IMR-90 (cell line): Measurements from ENCODE around the gene NCR2. TPM values are rescaled to one million over a fixed set of nuclear protein-coding genes. Genes with fewer than 3 reads are reported as not detected.

ENCODE experiments used
- ATAC-seq: fragments of 200-7000 bp; cut with Tn5 transposase; 2 replicates; pipeline ENCODE4 v1.9.1; 2020; ENCODE audit warnings: low read depth, mild to moderate bottlenecking, moderate library complexity
- BruUV-seq: library from RNA; stranded (reverse); fragments of 400-500 nt; replicated peaks from 2 replicates; lab custom pipeline; 2021; lab: Mats Ljungman, UMichigan
- CTCF ChIA-PET: fragments of 300-600 bp; formaldehyde crosslinking; extraction: SDS; loops from one replicate; lab custom pipeline; 2021; ENCODE audit warnings: antibody characterized with exemption; lab: Yijun Ruan, JAX
- POLR2A ChIA-PET: fragments of 300-600 bp; sonication (Branson Sonifier 250); formaldehyde crosslinking; loops from one replicate; lab custom pipeline; 2022; ENCODE audit warnings: antibody characterized with exemption; ENCODE audit not compliant: unreplicated experiment; lab: Charles Lee
- DNase-seq: peaks from one replicate; pipeline ENCODE4 v3.0.0; 2013
- H2AFZ ChIP-seq: replicated peaks from 2 replicates; pipeline ENCODE3; 2013; ENCODE audit warnings: low read length, mild to moderate bottlenecking; ENCODE audit not compliant: poor library complexity
- H2AK5ac ChIP-seq: 2 replicates; pipeline ENCODE4 v1.6.1; 2013; ENCODE audit warnings: low read depth, low read length, inconsistent platforms
- H2AK9ac ChIP-seq: replicated peaks from 2 replicates; pipeline ENCODE3; 2013; ENCODE audit warnings: mild to moderate bottlenecking, low read depth, low read length, moderate library complexity; ENCODE audit not compliant: poor library complexity
- H2BK120ac ChIP-seq: 2 replicates; pipeline ENCODE4 v1.6.1; 2013; ENCODE audit warnings: low read depth, low read length, inconsistent platforms
- H2BK15ac ChIP-seq: 3 replicates; pipeline ENCODE4 v1.6.1; 2013; ENCODE audit warnings: low read depth, low read length, inconsistent platforms
- H2BK20ac ChIP-seq: 2 replicates; pipeline ENCODE4 v1.6.1; 2013; ENCODE audit warnings: low read depth, mild to moderate bottlenecking, inconsistent platforms, low read length, moderate library complexity
- H2BK5ac ChIP-seq: 2 replicates; pipeline ENCODE4 v1.6.1; 2013; ENCODE audit warnings: mild to moderate bottlenecking, low read depth, low read length, inconsistent platforms; ENCODE audit not compliant: poor library complexity, severe bottlenecking
- H3K14ac ChIP-seq: replicated peaks from 2 replicates; pipeline ENCODE4 v1.6.1; 2013; ENCODE audit warnings: low read depth, low read length, inconsistent platforms
- H3K18ac ChIP-seq: 2 replicates; pipeline ENCODE4 v1.6.1; 2013; ENCODE audit warnings: low read depth, low read length, control low read depth
- H3K23ac ChIP-seq: 2 replicates; pipeline ENCODE4 v1.6.1; 2013; ENCODE audit warnings: low read depth, low read length, inconsistent platforms
- H3K27ac ChIP-seq: 2 replicates; pipeline ENCODE4 v1.5.1; 2013; ENCODE audit warnings: mild to moderate bottlenecking, control low read depth, low read length; ENCODE audit not compliant: insufficient read depth
- H3K27me3 ChIP-seq: 2 replicates; pipeline ENCODE4 v1.6.1; 2013; ENCODE audit warnings: low read length; ENCODE audit not compliant: control insufficient read depth, insufficient read depth
- H3K36me3 ChIP-seq: 2 replicates; pipeline ENCODE4 v1.6.1; 2013; ENCODE audit warnings: low read length, mixed read lengths; ENCODE audit not compliant: control insufficient read depth, insufficient read depth
- H3K4ac ChIP-seq: 2 replicates; pipeline ENCODE4 v1.6.1; 2013; ENCODE audit warnings: low read depth, low read length, inconsistent platforms
- H3K4me1 ChIP-seq: 2 replicates; pipeline ENCODE4 v1.6.1; 2013; ENCODE audit warnings: low read length, mixed read lengths; ENCODE audit not compliant: control insufficient read depth, insufficient read depth
- H3K4me2 ChIP-seq: 2 replicates; pipeline ENCODE4 v1.6.1; 2013; ENCODE audit warnings: low read depth, mild to moderate bottlenecking, control low read depth, low read length, moderate library complexity
- H3K4me3 ChIP-seq: 2 replicates; pipeline ENCODE4 v1.5.1; 2013; ENCODE audit warnings: low read depth, mild to moderate bottlenecking, control low read depth, low read length, moderate library complexity; ENCODE audit not compliant: insufficient read depth
- H3K56ac ChIP-seq: 2 replicates; pipeline ENCODE4 v1.6.1; 2013; ENCODE audit warnings: low read length, inconsistent platforms; ENCODE audit not compliant: insufficient read depth; ENCODE audit errors: extremely low read depth
- H3K79me1 ChIP-seq, 2 experiments: 2 replicates each; pipeline ENCODE4 v1.6.1; 2013; ENCODE audit warnings: low read length in 2 of 2, inconsistent platforms in 1 of 2, low read depth in 1 of 2
- H3K9ac ChIP-seq: 2 replicates; pipeline ENCODE4 v1.6.1; 2013; ENCODE audit warnings: low read depth, low read length, control low read depth
- H3K9me1 ChIP-seq: 2 replicates; pipeline ENCODE4 v1.6.1; 2013; ENCODE audit warnings: low read length, inconsistent platforms; ENCODE audit not compliant: insufficient read depth
- H3K9me3 ChIP-seq: 2 replicates; pipeline ENCODE4 v1.6.1; 2013; ENCODE audit warnings: low read length; ENCODE audit not compliant: control insufficient read depth, insufficient read depth
- H4K20me1 ChIP-seq: 2 replicates; pipeline ENCODE4 v1.6.1; 2013; ENCODE audit warnings: low read length, inconsistent platforms; ENCODE audit not compliant: insufficient read depth
- H4K5ac ChIP-seq: 2 replicates; pipeline ENCODE4 v1.6.1; 2013; ENCODE audit warnings: mild to moderate bottlenecking, low read depth, low read length, control low read depth
- H4K8ac ChIP-seq, 2 experiments: 2 replicates each; pipeline ENCODE4 v1.6.1; 2013; ENCODE audit warnings: low read depth in 2 of 2, low read length in 2 of 2, control low read depth in 1 of 2, inconsistent platforms in 1 of 2
- H4K91ac ChIP-seq: 2 replicates; pipeline ENCODE4 v1.6.1; 2013; ENCODE audit warnings: low read depth, low read length, inconsistent platforms; ENCODE audit not compliant: insufficient read depth
- CEBPB ChIP-seq: IDR thresholded peaks from 2 replicates; pipeline ENCODE4 v1.6.1; 2012; ENCODE audit warnings: low read depth, low read length, improper control_type of control experiment
- MAZ ChIP-seq: IDR thresholded peaks from 2 replicates; pipeline ENCODE4 v1.6.1; 2012; ENCODE audit warnings: low read depth, mild to moderate bottlenecking, low read length, improper control_type of control experiment, moderate library complexity, borderline replicate concordance
- MXI1 ChIP-seq: IDR thresholded peaks from 2 replicates; pipeline ENCODE4 v1.6.1; 2012; ENCODE audit warnings: low read depth, mild to moderate bottlenecking, low read length, moderate library complexity, borderline replicate concordance
- NFE2L2 ChIP-seq: fragments of 150-350 bp; IDR thresholded peaks from 2 replicates; pipeline ENCODE4 v1.6.1; 2016; ENCODE audit warnings: low read depth, mild to moderate bottlenecking, low read length
- RAD21 ChIP-seq: IDR thresholded peaks from 2 replicates; pipeline ENCODE4 v1.6.1; 2012; ENCODE audit warnings: low read length, improper control_type of control experiment
- RFX5 ChIP-seq: IDR thresholded peaks from 2 replicates; pipeline ENCODE4 v1.8.0; 2012; ENCODE audit warnings: low read depth, mild to moderate bottlenecking, low read length, moderate library complexity
- WGBS, 2 experiments: methylation state at CpG; one replicate each; pipeline versions ENCODE4 v1.1.5 to v1.1.7; 2013; ENCODE audit warnings: missing lambda C conversion rate in 2 of 2; ENCODE audit not compliant: insufficient read length in 1 of 2; ENCODE audit errors: extremely low coverage in 2 of 2; 5-methylcytosine and 5-hydroxymethylcytosine counted together
- dilution Hi-C: fragments of 300-500 bp; cut with HindIII; formaldehyde crosslinking; loops from one replicate; pipeline ENCODE4 v1.14.3; 2018; ENCODE audit warnings: low sequenced_read_pairs; ENCODE audit not compliant: unreplicated experiment
- in situ Hi-C: fragments of 300-500 bp; cut with MboI; formaldehyde crosslinking; loops from 3 replicates; pipeline ENCODE4 v1.14.3; 2019; ENCODE audit warnings: low sequenced_read_pairs, inconsistent platforms, mixed read lengths
- intact Hi-C: fragments of 100-400 bp; cut with micrococcal nuclease; formaldehyde crosslinking; loops from 2 replicates; pipeline ENCODE4 v1.10.0; 2022
- polyA plus RNA-seq, 3 experiments: library from polyadenylated mRNA; depleted of rRNA; stranded (reverse); fragments of >200 nt; gene quantifications; 2 replicates each; pipeline ENCODE4 v1.2.3, GENCODE V29; 2012; ENCODE audit warnings: low replicate concordance in 1 of 3
- total RNA-seq: library from RNA; depleted of rRNA; stranded (reverse); fragments of >200 nt; gene quantifications from 2 replicates; pipeline ENCODE4 v1.2.3, GENCODE V29; 2012
- TF ChIP-seq, protein P1 (sequence below): fragments of 150-350 bp; IDR thresholded peaks from 2 replicates; pipeline ENCODE4 v1.6.1; 2016; ENCODE audit warnings: low read depth, mild to moderate bottlenecking, low read length, moderate library complexity, borderline replicate concordance
- TF ChIP-seq, protein P2 (sequence below): conservative IDR thresholded peaks from 2 replicates; pipeline ENCODE4 v1.5.1; 2012; ENCODE audit warnings: mild to moderate bottlenecking, low read depth, low read length, improper control_type of control experiment

Gene NCR2
- total and polyA plus RNA-seq, 2 of the 4 experiments (the other 2 are of a cell fraction) = not detected

DNA sequence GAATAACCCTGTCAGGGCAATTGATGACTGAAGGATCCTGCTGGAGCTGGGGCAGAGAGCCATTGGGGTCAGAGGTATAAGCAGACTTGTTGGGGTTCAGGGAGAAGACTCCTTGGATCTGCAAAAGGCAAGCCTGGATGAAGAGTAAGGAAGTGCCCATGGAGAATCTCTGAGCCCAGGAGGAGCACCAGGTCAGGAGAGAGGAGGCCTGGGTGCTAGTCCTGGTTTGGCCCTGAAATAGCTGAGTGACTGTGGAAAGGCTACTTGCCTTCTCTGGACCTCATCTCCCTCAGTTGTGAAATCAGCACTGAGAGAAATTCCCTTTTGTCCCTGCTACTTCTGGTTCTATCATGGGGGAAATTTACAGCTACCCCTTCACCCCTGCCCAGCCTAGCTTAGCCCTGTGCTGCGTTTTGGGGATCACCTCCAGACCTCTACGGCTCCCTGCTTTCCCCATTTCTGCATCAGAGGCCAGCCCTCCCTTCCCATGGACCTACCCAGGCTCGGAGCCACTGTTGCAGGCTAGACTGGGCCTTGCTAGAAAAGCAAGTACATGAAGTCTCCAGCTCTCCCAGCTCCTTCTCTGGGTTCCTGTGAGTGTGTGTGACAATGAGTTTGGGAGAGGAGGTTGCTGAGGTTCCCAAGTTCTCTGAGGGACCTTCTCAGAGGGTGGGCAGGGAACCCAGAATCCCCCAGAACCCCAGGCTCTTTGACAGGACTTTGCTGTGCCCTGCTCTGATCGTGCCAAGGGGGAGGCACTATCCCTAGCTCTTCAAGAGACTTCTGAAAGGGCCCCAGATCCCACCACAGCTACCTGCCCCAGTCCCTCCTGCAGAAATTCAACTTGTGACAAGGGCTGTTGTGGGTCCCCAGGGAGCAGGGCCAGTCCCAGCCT lies 2.3 kb upstream of the NCR2 start:
- no peak overlapping the region for H2AK9ac ChIP-seq
- H2BK20ac ChIP-seq = no peak overlapping the region
- no peak overlapping the region for H3K14ac ChIP-seq
- POLR2A ChIA-PET = no interaction called here
- H2AFZ ChIP-seq = no peak overlapping the region
- peaks cover 49% of the 10 kb centered on the region for H3K27me3 ChIP-seq
- intact Hi-C loops = no loop called here
- no peaks in the 10 kb centered on the region for H4K20me1 ChIP-seq
- H3K56ac ChIP-seq = no peak overlapping the region
- no peak overlapping the region for H3K4me3 ChIP-seq
- H3K4me2 ChIP-seq = no peak overlapping the region
- no peaks in the 10 kb centered on the region for H3K9me3 ChIP-seq
- H2BK15ac ChIP-seq = no peak overlapping the region
- H4K91ac ChIP-seq = no peak overlapping the region
- ATAC-seq (no peak), DNase-seq (no peak)
- dilution Hi-C loops = no loop called here
- H4K8ac ChIP-seq = no peak overlapping the region
- H3K4ac ChIP-seq = no peak overlapping the region
- H3K9ac ChIP-seq = no peak overlapping the region
- CTCF ChIA-PET = no interaction called here
- BruUV-seq = no TSS peak
- no peak overlapping the region for H3K27ac ChIP-seq
- H3K36me3 ChIP-seq = no peaks in the 10 kb centered on the region
- H3K4me1 ChIP-seq = no peaks in the 10 kb centered on the region
- no peak overlapping the region for H3K23ac ChIP-seq
- no CpG with 5 or more reads among the region's 4 CpGs for WGBS, 2 experiments
- no peaks in the 10 kb centered on the region for H3K9me1 ChIP-seq
- no peak overlapping the region for H2BK5ac ChIP-seq
- H3K18ac ChIP-seq = no peak overlapping the region
- no peak overlapping the region for H2BK120ac ChIP-seq
- H3K79me1 ChIP-seq = no peaks in the 10 kb centered on the region
- H2AK5ac ChIP-seq = no peak overlapping the region
- no peak overlapping the region for H4K5ac ChIP-seq
- TF ChIP-seq, protein P1, sequence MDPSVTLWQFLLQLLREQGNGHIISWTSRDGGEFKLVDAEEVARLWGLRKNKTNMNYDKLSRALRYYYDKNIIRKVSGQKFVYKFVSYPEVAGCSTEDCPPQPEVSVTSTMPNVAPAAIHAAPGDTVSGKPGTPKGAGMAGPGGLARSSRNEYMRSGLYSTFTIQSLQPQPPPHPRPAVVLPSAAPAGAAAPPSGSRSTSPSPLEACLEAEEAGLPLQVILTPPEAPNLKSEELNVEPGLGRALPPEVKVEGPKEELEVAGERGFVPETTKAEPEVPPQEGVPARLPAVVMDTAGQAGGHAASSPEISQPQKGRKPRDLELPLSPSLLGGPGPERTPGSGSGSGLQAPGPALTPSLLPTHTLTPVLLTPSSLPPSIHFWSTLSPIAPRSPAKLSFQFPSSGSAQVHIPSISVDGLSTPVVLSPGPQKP = no peak
- TF ChIP-seq NFE2L2 (no peak), RFX5 (no peak), CEBPB (no peak), MAZ (no peak), RAD21 (no peak), MXI1 (no peak)
- TF ChIP-seq, protein P2, sequence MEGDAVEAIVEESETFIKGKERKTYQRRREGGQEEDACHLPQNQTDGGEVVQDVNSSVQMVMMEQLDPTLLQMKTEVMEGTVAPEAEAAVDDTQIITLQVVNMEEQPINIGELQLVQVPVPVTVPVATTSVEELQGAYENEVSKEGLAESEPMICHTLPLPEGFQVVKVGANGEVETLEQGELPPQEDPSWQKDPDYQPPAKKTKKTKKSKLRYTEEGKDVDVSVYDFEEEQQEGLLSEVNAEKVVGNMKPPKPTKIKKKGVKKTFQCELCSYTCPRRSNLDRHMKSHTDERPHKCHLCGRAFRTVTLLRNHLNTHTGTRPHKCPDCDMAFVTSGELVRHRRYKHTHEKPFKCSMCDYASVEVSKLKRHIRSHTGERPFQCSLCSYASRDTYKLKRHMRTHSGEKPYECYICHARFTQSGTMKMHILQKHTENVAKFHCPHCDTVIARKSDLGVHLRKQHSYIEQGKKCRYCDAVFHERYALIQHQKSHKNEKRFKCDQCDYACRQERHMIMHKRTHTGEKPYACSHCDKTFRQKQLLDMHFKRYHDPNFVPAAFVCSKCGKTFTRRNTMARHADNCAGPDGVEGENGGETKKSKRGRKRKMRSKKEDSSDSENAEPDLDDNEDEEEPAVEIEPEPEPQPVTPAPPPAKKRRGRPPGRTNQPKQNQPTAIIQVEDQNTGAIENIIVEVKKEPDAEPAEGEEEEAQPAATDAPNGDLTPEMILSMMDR = no peak
- in situ Hi-C loops = no loop called here
